ENCODE data around the gene CREBZF. TPM values are rescaled to one million over a fixed set of nuclear protein-coding genes. Genes with fewer than 3 reads are reported as not detected.

The CREBZF gene
- total RNA-seq, 1 experiment from 2014 or later, result 50.2 TPM

DNA sequence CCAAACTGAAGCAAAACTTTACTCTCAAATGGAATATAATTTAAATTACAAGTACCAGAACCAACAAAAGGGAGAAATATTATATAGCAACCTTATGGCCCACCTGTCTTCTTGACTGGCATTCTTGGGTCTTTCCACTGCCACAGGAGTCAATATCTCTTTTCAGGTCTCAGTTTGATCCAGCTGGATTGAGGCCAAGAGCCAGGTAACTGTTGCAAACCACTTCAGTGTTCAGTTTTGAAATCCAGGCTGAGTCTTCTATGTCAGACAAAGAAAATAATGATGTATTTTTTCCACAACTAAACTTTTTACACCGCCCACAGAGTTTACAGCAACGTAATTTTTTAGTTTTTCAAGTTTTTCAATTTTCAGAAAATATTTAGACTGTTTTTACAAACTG is 38.4 kb downstream of the CREBZF start:
- no peak overlapping the region for H2BK5ac ChIP-seq (ENCODE audit: insufficient read length, low read length)
- Mint-ChIP-seq H3K4me1 (peaks cover 25 to 28% of the 10 kb centered on the region in 2 experiments), H3K9me3 (no peaks in the 10 kb centered on the region)

More for the DNA sequence above, 38.4 kb downstream of the CREBZF start:
- Histone ChIP-seq H4K91ac (ENCODE audit: insufficient read length, low read depth, low read length) (no peak overlapping the region), H3T11ph (ENCODE audit: low read length) (no peak overlapping the region), H3K18ac (ENCODE audit: insufficient read length, low read depth, low read length) (no peak overlapping the region), H3K23me2 (ENCODE audit: insufficient read length, low read depth, low read length, poor library complexity, severe bottlenecking) (peaks cover 6% of the 10 kb centered on the region), H2BK20ac (ENCODE audit: low read depth, low read length, poor library complexity, severe bottlenecking) (no peak overlapping the region), H3K79me2 (ENCODE audit: insufficient read depth, low read length) (peaks cover 21% of the 10 kb centered on the region; the same call in 1 of the 2 replicates), H4K20me1 (ENCODE audit: control insufficient read depth, insufficient read depth, insufficient read length) (no peaks in the 10 kb centered on the region), H3K9ac (ENCODE audit: extremely low read depth, insufficient read length, low read length) (no peak overlapping the region), H4K8ac (replicated peaks; ENCODE audit: insufficient read length, low read depth, low read length) (no peak overlapping the region), H3K23ac (ENCODE audit: insufficient read length, low read depth, low read length) (no peak overlapping the region), H3K27me3 (ENCODE audit: insufficient read depth, low read length) (no peaks in the 10 kb centered on the region), H2AK5ac (ENCODE audit: insufficient read length, low read length) (no peak overlapping the region), H2BK12ac (ENCODE audit: insufficient read length, low read depth, low read length) (no peak overlapping the region), H4K5ac (ENCODE audit: insufficient read length, low read depth, low read length) (no peak overlapping the region), H2BK15ac (ENCODE audit: low read depth, low read length) (no peak overlapping the region), H3K4me1 (ENCODE audit: insufficient read depth, low read length) (no peaks in the 10 kb centered on the region), H3K9me3 (ENCODE audit: control insufficient read depth, low read depth, low read length) (no peaks in the 10 kb centered on the region), H3K27ac (ENCODE audit: insufficient read length, low read depth, low read length) (no peak overlapping the region), H3K4ac (ENCODE audit: low read depth, low read length) (no peak overlapping the region), H3K4me2 (ENCODE audit: insufficient read depth, insufficient read length, low read length) (no peak overlapping the region), H3K56ac (ENCODE audit: insufficient read length, low read depth, low read length) (no peak overlapping the region), H3K79me1 (ENCODE audit: insufficient read depth, low read depth, low read length, poor library complexity, severe bottlenecking) (no peaks in the 10 kb centered on the region), H2AFZ (ENCODE audit: low read length) (no peak overlapping the region), H3K14ac (ENCODE audit: insufficient read depth, low read length) (no peak overlapping the region), H2BK120ac (ENCODE audit: low read depth, low read length, poor library complexity, severe bottlenecking) (no peak overlapping the region)
- TF ChIP-seq CTCF (conservative IDR thresholded peaks at IDR 0.05), result no peak
- Mint-ChIP-seq H3K27ac (no peak overlapping the region), H3K36me3 (ENCODE audit: insufficient read depth in 1 of 3, low read depth in 3 of 3) (peaks cover 4 to 15% (median 9%) of the 10 kb centered on the region in 3 experiments; a peak in 6 of 7 replicates), H3K4me3 (peak overlapping the region; percentile 91 to 97), H3K27me3 (ENCODE audit: low read depth) (no peaks in the 10 kb centered on the region)
- no peak for DNase-seq
- no CpG with 5 or more reads among the region's 2 CpGs for whole genome bisulfite sequencing (ENCODE audit: extremely low coverage, insufficient read length, low lambda C conversion rate)

All from H9 (cell line).